DND-41 (cell line): ENCODE measurements around the gene ZSCAN31.

Source experiments
- EZH2 ChIP-seq: IDR thresholded peaks from 3 replicates; pipeline ENCODE4 v1.6.1; 2012; ENCODE audit warnings: borderline replicate concordance, low read depth, mild to moderate bottlenecking, moderate library complexity, low read length, inconsistent platforms; ENCODE audit not compliant: severe bottlenecking
- TF ChIP-seq, protein P1 (sequence below): IDR thresholded peaks from 2 replicates; pipeline ENCODE4 v1.5.1; 2012; ENCODE audit warnings: borderline replicate concordance, low read length, moderate library complexity, mild to moderate bottlenecking; ENCODE audit not compliant: poor library complexity, severe bottlenecking; ENCODE audit errors: extremely low read depth

DNA sequence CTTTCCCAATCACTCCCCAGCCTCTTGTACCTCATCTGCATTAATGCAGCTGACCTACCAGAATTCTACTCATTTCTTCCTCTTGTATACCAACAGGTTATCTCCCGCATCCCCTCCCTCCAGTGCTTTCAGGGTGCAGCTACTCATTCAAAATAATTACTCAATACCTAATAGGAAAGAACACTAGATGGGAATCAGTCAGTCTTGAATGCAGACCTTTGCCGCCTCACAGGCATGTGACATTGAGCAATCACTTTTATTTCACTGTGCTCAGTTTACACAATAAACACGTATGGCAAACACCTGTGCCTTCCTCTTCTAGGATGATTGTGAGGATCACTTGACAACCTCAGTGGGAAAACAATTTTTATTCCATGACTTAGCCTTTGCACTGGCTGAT, 13.3 kb downstream of the ZSCAN31 start:
- TF ChIP-seq, protein P1, sequence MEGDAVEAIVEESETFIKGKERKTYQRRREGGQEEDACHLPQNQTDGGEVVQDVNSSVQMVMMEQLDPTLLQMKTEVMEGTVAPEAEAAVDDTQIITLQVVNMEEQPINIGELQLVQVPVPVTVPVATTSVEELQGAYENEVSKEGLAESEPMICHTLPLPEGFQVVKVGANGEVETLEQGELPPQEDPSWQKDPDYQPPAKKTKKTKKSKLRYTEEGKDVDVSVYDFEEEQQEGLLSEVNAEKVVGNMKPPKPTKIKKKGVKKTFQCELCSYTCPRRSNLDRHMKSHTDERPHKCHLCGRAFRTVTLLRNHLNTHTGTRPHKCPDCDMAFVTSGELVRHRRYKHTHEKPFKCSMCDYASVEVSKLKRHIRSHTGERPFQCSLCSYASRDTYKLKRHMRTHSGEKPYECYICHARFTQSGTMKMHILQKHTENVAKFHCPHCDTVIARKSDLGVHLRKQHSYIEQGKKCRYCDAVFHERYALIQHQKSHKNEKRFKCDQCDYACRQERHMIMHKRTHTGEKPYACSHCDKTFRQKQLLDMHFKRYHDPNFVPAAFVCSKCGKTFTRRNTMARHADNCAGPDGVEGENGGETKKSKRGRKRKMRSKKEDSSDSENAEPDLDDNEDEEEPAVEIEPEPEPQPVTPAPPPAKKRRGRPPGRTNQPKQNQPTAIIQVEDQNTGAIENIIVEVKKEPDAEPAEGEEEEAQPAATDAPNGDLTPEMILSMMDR, result no peak
- TF ChIP-seq EZH2, result no peak
